GM23248 (cell line): ENCODE measurements around the gene CALM1.

Experiments
- EZH2 ChIP-seq: fragments of 200-600 bp; sonication (generic); IDR thresholded peaks from 2 replicates; pipeline ENCODE4 v1.6.1; 2018; ENCODE audit warnings: antibody characterized with exemption, mild to moderate bottlenecking; ENCODE audit not compliant: insufficient read depth, poor library complexity, severe bottlenecking
- EZH2phosphoT487 ChIP-seq: fragments of 200-600 bp; sonication (generic); IDR thresholded peaks from 2 replicates; pipeline ENCODE4 v1.6.1; 2018; ENCODE audit warnings: antibody characterized with exemption, moderate library complexity, mild to moderate bottlenecking, low read depth; ENCODE audit not compliant: insufficient read depth

DNA sequence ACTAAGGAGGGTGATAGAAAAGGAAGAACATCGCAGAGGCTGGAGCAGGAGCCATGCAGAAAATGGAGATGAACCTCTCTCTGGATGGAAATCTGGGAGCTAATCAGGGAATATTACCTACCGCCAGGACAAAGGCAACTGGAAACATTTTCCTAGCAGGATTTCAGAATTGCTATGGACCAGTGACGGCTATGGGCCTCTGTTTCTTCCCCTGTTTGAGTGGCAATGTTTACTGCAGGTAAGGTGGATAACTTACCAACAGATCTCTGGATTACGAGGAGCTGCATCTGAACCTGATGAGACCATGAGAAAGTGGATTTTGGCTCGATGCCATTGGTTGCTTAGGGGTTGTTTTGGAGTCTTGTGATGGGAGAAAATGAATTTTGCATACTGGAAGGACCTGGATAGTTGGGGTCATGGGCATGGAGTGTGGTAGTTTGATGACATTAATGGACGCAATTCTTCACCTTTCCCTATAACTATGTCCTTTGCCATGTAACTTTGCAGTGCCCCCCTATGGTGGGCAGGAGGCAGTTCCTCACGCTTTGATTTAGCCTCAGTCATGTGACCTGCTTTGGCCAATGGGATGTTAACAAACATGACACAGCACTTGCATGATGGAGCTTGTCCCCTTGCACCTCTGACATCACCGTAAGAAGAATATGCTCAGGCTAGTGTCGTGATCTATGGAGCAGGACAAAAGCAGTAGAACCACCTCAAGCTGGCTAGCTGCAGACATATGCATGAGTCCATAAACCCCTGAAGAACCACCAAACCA is 51.1 kb downstream of the CALM1 start:
- TF ChIP-seq EZH2phosphoT487 = no peak
- no peak for TF ChIP-seq EZH2
